ENCODE data around the gene TMEM192.
"Not testable (repeated sequence)": the region's sequence is repeated elsewhere in the genome, so short reads cannot be mapped to it uniquely, and the experiment has no call there.

TMEM192 gene

DNA sequence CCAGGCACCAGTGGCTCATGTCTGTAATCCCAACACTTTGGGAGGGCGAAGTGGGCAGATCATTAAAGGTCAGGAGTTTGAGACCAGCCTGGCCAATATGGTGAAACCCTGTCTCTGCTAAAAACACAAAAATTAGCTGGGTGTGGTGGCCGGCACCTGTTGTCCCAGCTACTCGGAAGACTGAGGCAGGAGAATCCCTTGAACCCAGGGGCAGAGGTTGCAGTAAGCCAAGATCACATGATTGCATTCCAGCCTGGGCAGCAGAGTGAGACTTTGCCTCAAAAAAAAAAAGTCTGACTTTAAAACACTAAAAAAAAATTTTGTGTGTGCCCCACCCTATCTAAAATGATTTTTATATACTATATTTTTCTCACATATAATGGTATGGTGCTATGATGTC, 26.2 kb upstream of the TMEM192 start:
- TF ChIP-seq, protein P1, sequence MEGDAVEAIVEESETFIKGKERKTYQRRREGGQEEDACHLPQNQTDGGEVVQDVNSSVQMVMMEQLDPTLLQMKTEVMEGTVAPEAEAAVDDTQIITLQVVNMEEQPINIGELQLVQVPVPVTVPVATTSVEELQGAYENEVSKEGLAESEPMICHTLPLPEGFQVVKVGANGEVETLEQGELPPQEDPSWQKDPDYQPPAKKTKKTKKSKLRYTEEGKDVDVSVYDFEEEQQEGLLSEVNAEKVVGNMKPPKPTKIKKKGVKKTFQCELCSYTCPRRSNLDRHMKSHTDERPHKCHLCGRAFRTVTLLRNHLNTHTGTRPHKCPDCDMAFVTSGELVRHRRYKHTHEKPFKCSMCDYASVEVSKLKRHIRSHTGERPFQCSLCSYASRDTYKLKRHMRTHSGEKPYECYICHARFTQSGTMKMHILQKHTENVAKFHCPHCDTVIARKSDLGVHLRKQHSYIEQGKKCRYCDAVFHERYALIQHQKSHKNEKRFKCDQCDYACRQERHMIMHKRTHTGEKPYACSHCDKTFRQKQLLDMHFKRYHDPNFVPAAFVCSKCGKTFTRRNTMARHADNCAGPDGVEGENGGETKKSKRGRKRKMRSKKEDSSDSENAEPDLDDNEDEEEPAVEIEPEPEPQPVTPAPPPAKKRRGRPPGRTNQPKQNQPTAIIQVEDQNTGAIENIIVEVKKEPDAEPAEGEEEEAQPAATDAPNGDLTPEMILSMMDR (IDR thresholded peaks at IDR 0.05; ENCODE audit: low read depth, low read length), result no peak
- H3K4me3 ChIP-seq (replicated peaks in 1 of 2; ENCODE audit: low read depth in 2 of 2, low read length in 2 of 2), result no peak overlapping the region
- no peak for DNase-seq (ENCODE audit: low read depth in 2 of 2)

DNA sequence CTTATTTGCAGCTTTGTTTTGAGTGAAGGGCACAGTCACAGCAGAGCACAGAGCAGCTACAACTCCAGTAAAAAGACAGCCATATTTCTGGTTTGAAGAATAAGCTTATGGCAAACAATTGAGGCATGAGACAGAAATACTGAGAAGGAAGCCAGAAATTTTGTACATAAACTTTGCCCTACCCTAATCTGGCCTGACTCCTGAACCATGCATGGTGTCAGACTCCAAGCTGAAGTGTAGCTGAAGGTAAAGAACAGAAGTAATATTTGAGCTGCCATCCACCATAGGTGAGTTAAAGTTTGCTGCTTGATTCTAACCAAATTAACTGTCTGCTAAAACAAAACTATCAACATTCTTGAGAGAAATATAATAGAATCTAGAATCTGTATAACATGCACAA, 24.5 kb upstream of the TMEM192 start:
- DNase-seq (ENCODE audit: low read depth in 2 of 2), result no peak
- H3K4me3 ChIP-seq (replicated peaks in 1 of 2; ENCODE audit: low read depth in 2 of 2, low read length in 2 of 2), result no peak overlapping the region
- TF ChIP-seq, protein P1 (IDR thresholded peaks at IDR 0.05; ENCODE audit: low read depth, low read length), result no peak

DNA sequence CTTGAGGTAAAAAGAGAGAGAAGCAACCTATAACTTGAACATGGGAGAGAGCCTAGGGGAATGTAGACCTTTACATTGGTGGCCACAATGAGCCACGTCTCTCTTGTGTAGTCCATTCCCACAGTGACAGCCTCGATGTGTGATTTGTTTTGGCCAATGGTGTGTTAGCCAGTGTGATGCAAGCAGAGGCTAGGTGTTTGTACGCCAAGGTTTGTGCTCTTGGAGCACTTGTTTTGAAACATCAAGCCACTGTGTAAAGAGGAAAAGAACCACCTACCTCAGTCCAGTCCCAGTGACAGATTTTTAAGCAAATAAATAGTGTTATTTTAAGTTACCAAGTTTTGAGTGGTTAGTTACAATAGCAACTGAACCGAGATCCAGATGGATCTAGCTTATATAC, 23.9 kb upstream of the TMEM192 start:
- TF ChIP-seq, protein P1 (IDR thresholded peaks at IDR 0.05; ENCODE audit: low read depth, low read length), result no peak
- no peak overlapping the region for H3K4me3 ChIP-seq (replicated peaks in 1 of 2; ENCODE audit: low read depth in 2 of 2, low read length in 2 of 2)
- no peak for DNase-seq (ENCODE audit: low read depth in 2 of 2)

DNA sequence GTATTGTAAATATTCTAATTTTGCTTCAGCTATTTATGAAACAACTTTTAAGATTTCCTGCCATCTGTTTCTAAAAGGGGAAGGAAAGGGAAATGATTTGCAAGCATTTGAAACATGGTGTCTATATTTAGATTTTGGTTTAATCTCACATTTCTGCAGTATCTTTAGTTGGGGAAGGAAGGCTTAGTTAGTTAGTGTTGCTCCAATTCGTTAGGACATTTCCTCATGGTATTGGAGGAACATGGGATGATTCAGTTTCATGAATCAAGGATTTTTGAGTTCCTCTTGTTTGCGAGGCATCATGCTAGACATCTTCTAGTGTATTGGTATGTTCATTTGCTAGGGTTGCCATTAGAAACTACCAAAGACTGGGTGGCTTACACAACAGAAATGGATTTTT, 20.5 kb upstream of the TMEM192 start:
- TF ChIP-seq, protein P1 (IDR thresholded peaks at IDR 0.05; ENCODE audit: low read depth, low read length), result no peak
- no peak overlapping the region for H3K4me3 ChIP-seq (replicated peaks in 1 of 2; ENCODE audit: low read depth in 2 of 2, low read length in 2 of 2)
- peak in 1 of 2 donors; percentile 9 for DNase-seq (ENCODE audit: low read depth in 2 of 2)

DNA sequence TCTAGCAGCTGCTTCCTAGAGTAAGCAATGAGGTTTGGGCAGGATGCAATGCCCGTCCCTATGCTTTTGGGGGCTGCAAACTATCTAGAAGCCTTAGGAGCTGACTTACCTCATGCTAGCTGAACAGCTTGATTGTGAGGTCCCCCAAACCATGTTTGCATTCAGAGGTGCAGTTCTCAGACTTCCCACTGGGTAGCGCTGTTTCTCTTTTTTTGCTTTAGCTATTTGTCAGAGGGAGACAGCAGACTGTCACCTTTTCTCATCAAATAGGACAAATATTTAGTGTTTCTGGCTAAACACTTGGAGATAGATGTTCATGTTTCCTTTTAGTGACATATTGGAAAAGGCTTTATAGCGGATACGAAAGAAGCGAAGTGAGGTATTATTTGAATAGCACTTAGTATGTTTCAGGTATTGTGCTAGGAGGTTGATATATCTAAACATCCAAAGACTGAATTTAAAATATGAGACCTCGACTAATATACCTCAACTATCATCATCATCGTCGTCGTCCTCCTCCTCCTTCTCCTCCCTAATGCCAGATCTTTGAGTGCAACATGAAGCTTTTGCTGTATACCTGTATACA, 18.7 kb upstream of the TMEM192 start:
- TF ChIP-seq, protein P1 (IDR thresholded peaks at IDR 0.05; ENCODE audit: low read depth, low read length), result peak; percentile 81
- DNase-seq (ENCODE audit: low read depth in 2 of 2), result peak; percentile 70 to 73
- no peak overlapping the region for H3K4me3 ChIP-seq (replicated peaks in 1 of 2; ENCODE audit: low read depth in 2 of 2, low read length in 2 of 2)

DNA sequence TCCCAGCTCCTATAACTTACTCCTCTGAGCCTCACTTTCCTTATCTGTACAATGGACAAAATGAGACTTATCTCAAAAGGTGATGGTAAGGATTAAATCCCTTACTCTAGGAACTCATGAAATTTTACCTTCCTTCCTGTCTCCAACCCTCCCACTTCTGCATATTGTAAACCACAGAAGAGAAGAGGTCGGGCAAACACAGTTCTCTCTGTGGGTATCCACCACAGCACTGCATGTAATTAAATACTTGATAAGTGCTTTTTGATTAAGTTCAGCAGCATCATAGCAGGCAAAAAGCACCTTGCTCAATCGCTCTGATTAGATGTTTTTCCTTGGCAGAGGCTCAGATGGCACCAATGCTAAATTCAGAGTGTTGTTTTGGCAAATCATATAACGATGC, 17.3 kb upstream of the TMEM192 start:
- no peak overlapping the region for H3K4me3 ChIP-seq (replicated peaks in 1 of 2; ENCODE audit: low read depth in 2 of 2, low read length in 2 of 2)
- DNase-seq (ENCODE audit: low read depth in 2 of 2), result no peak
- TF ChIP-seq, protein P1 (IDR thresholded peaks at IDR 0.05; ENCODE audit: low read depth, low read length), result no peak

DNA sequence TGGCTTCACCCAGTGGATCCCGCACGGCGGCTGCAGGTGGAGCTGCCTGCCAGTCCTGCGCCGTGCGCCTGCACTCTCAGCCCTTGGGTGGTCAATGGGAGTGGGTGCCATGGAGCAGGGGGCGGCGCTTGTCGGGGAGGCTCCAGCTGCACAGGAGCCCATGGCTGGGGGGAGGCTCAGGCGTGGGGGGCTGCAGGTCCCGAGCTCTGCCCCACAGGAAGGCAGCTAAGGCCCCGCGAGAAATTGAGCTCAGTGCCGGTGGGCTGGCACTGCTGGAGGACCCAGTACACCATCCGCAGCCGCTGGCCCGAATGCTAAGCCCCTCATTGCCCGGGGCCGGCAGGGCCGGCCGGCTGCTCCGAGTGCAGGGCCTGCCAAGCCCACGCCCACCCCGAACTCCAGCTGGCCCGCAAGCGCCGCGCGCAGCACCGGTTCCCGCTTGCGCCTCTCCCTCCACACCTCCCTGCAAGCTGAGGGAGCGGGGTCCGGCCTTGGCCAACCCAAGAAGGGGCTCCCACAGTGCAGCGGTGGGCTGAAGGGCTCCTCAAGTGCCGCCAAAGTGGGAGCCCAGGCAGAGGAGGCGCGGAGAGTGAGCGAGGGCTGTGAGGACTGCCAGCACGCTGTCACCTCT, 13.3 kb upstream of the TMEM192 start:
- not testable (repeated sequence) for H3K4me3 ChIP-seq (replicated peaks in 1 of 2; ENCODE audit: low read depth in 2 of 2, low read length in 2 of 2); DNase-seq (ENCODE audit: low read depth in 2 of 2)

Measured in cardiac fibroblast (primary cell).